ENCODE data around the gene HNRNPDL. TPM values are rescaled to one million over a fixed set of nuclear protein-coding genes. Genes with fewer than 3 reads are reported as not detected.

Gene HNRNPDL
- polyA plus RNA-seq, 1 of the 3 experiments (the other 2 are of a cell fraction) = 210 TPM

GRCh38 chr4:82419451-82419850, 10.8 kb downstream of the HNRNPDL start:
- ChIA-PET POLR2A (interaction anchor here (1.0 kb wide), 1 partner anchor 10 kb away, joined by 3 read pairs; the partner anchor contains the start of gene HNRNPDL), CTCF (interaction anchor here (0.6 to 1.3 kb wide), 4 partner anchors 8 to 380 kb away, joined by 3 to 4 read pairs (median 3); no protein-coding TSS in a partner anchor)
- peaks cover 21% of the 10 kb centered on the region for H4K20me1 ChIP-seq (ENCODE audit: insufficient read depth)
- peaks cover 21 to 22% of the 10 kb centered on the region in 2 experiments for H3K36me3 ChIP-seq (replicated peaks in 1 of 2; ENCODE audit: control insufficient read depth in 1 of 2, insufficient read depth in 2 of 2, low read length in 1 of 2)
- no peak overlapping the region for H3K4me3 ChIP-seq (ENCODE audit: low read depth in 2 of 2, low read length in 1 of 2)
- H3K79me2 ChIP-seq (ENCODE audit: insufficient read depth) = peaks cover 4% of the 10 kb centered on the region
- no peak overlapping the region for H3K9ac ChIP-seq
- H3K27ac ChIP-seq (ENCODE audit: low read depth in 2 of 2, low read length in 1 of 2) = no peak overlapping the region
- TF ChIP-seq YY1 (IDR thresholded peaks at IDR 0.05; ENCODE audit: low read depth) (no peak), CTCF (IDR thresholded peaks at IDR 0.05) (no peak), FOSL2 (IDR thresholded peaks at IDR 0.05; ENCODE audit: borderline replicate concordance, low read depth) (no peak), FOXJ3 (CRISPR knock-in tag; IDR thresholded peaks at IDR 0.05) (no peak), MEF2A (IDR thresholded peaks at IDR 0.05; ENCODE audit: borderline replicate concordance, low read depth) (no peak), NFIC (IDR thresholded peaks at IDR 0.05; ENCODE audit: borderline replicate concordance) (no peak), TCF12 (IDR thresholded peaks at IDR 0.05) (no peak), NRF1 (IDR thresholded peaks at IDR 0.05; ENCODE audit: low read depth, low read length) (no peak), USF1 (IDR thresholded peaks at IDR 0.05; ENCODE audit: borderline replicate concordance, low read depth) (no peak), ZBTB33 (IDR thresholded peaks at IDR 0.05; ENCODE audit: borderline replicate concordance, low read depth) (no peak), JUND (IDR thresholded peaks at IDR 0.05) (no peak), FOXM1 (IDR thresholded peaks at IDR 0.05; ENCODE audit: low read depth) (no peak)
- H3K4me2 ChIP-seq = no peak overlapping the region
- H3K9me2 ChIP-seq = no peaks in the 10 kb centered on the region
- DNase-seq = no peak
- peaks cover 0 to 6% of the 10 kb centered on the region in 2 experiments; a peak in 1 of 4 replicates for H3K4me1 ChIP-seq (ENCODE audit: control insufficient read depth in 1 of 2, insufficient read depth in 2 of 2, low read depth in 1 of 2, low read length in 1 of 2)
- peaks cover 21% of the 10 kb centered on the region for H3F3A ChIP-seq (replicated peaks; ENCODE audit: insufficient read depth)
- H2AFZ ChIP-seq (ENCODE audit: low read depth) = no peak overlapping the region
- H3K9me3 ChIP-seq = no peaks in the 10 kb centered on the region
- 81% methylated on average over 3 of the region's 3 CpGs for WGBS (ENCODE audit: low lambda C conversion rate)
- no peaks in the 10 kb centered on the region for H3K27me3 ChIP-seq (ENCODE audit: insufficient read depth)

- WGBS (ENCODE audit: low lambda C conversion rate) = 94% methylated on average over 12 of the region's 12 CpGs
- CTCF ChIA-PET = interaction anchor here (1.5 kb wide), 1 partner anchor 13 kb away, joined by 5 read pairs; no protein-coding TSS in a partner anchor
Observed at GRCh38 chr4:82415922-82416365, 14.3 kb downstream of the HNRNPDL start.

More at GRCh38 chr4:82415922-82416365, 14.3 kb downstream of the HNRNPDL start:
- Histone ChIP-seq H3F3A (replicated peaks; ENCODE audit: insufficient read depth) (no peaks in the 10 kb centered on the region), H3K36me3 (replicated peaks in 1 of 2; ENCODE audit: control insufficient read depth in 1 of 2, insufficient read depth in 2 of 2, low read length in 1 of 2) (no peaks in the 10 kb centered on the region), H3K9me2 (no peaks in the 10 kb centered on the region; the same call in 1 of the 2 replicates), H3K4me2 (no peak overlapping the region), H3K9ac (no peak overlapping the region), H3K4me3 (ENCODE audit: low read depth in 2 of 2, low read length in 1 of 2) (no peak overlapping the region), H3K9me3 (peaks cover 7% of the 10 kb centered on the region; the same call in 1 of the 2 replicates), H3K27ac (ENCODE audit: low read depth in 2 of 2, low read length in 1 of 2) (no peak overlapping the region), H3K27me3 (ENCODE audit: insufficient read depth) (no peaks in the 10 kb centered on the region), H3K4me1 (ENCODE audit: control insufficient read depth in 1 of 2, insufficient read depth in 2 of 2, low read depth in 1 of 2, low read length in 1 of 2) (no peaks in the 10 kb centered on the region), H3K79me2 (ENCODE audit: insufficient read depth) (no peaks in the 10 kb centered on the region), H2AFZ (ENCODE audit: low read depth) (no peak overlapping the region), H4K20me1 (ENCODE audit: insufficient read depth) (no peaks in the 10 kb centered on the region)
- DNase-seq = no peak
- POLR2A ChIA-PET = interaction anchor here (1.3 kb wide), 1 partner anchor 14 kb away, joined by 5 read pairs; no protein-coding TSS in a partner anchor
- no peak for TF ChIP-seq ELF1 (IDR thresholded peaks at IDR 0.05)
- TF ChIP-seq TCF12 (IDR thresholded peaks at IDR 0.05) = no peak
- no peak for TF ChIP-seq ZBTB33 (IDR thresholded peaks at IDR 0.05; ENCODE audit: borderline replicate concordance, low read depth)
- TF ChIP-seq RCOR1 (IDR thresholded peaks at IDR 0.05; ENCODE audit: low read length) = no peak
- no peak for TF ChIP-seq TEAD4 (IDR thresholded peaks at IDR 0.05; ENCODE audit: borderline replicate concordance, insufficient read depth)
- TF ChIP-seq TAF1 (IDR thresholded peaks at IDR 0.05; ENCODE audit: borderline replicate concordance, low read depth, low read length) = no peak
- TF ChIP-seq FOSL2 (IDR thresholded peaks at IDR 0.05; ENCODE audit: borderline replicate concordance, low read depth) = no peak
- TF ChIP-seq RAD21 (IDR thresholded peaks at IDR 0.05; ENCODE audit: low read length) = no peak
- no peak for TF ChIP-seq FOXM1 (IDR thresholded peaks at IDR 0.05; ENCODE audit: low read depth)
- no peak for TF ChIP-seq GATA2 (CRISPR knock-in tag; IDR thresholded peaks at IDR 0.05)
- no peak for TF ChIP-seq CHD2 (IDR thresholded peaks at IDR 0.05; ENCODE audit: low read length, partially characterized antibody)

Data from SK-N-SH (cell line).